Stimulated activated CD8-positive, alpha-beta memory T cell treated with anti-CD3 and anti-CD28 coated beads, Interleukin-12 subunit alpha, Interleukin-12 subunit beta, amount 100 ng/mL, for 1 hour (primary cell): ENCODE results near the gene CCR7.
"Not testable (repeated sequence)": the region's sequence is repeated elsewhere in the genome, so short reads cannot be mapped to it uniquely, and the experiment has no call there.

Experiments
- DNase-seq: peaks from one replicate; pipeline ENCODE4 v3.0.0-alpha.2; 2020; ENCODE audit warnings: low read depth

The CCR7 gene

GRCh38 chr17:40551091-40551878 is 14.0 kb downstream of the CCR7 start:
- no peak for DNase-seq

- no peak for DNase-seq
Observed at GRCh38 chr17:40550608-40551007, 14.7 kb downstream of the CCR7 start.

- no peak for DNase-seq
Observed at GRCh38 chr17:40548982-40549685, 16.1 kb downstream of the CCR7 start.

DNA sequence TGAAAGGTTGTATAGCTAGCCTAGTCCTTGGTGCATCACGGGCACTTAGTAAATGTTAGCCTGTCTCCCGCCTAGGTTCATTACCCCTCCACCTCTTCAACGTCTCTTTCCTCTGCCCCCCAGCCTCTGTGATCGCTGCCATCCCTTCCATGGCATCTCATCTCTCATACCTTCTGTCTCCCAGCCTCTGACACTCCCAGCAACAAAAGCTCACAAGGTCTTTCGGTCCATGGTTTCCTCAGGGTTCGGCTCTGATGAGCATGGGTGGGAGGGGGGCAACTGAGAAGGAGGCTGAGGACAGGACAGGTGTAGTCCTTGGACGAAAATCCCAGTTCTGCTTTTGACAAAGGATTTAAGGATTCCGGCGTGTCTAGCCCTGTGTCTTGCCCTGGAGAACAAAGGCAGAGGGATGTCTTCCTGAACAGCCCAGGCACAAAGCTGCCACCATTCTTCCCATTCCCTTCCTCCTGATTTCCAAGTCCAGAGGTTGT is 16.7 kb downstream of the CCR7 start:
- DNase-seq: no peak

- DNase-seq: no peak
Observed at GRCh38 chr17:40547785-40548478, 17.3 kb downstream of the CCR7 start.

DNA sequence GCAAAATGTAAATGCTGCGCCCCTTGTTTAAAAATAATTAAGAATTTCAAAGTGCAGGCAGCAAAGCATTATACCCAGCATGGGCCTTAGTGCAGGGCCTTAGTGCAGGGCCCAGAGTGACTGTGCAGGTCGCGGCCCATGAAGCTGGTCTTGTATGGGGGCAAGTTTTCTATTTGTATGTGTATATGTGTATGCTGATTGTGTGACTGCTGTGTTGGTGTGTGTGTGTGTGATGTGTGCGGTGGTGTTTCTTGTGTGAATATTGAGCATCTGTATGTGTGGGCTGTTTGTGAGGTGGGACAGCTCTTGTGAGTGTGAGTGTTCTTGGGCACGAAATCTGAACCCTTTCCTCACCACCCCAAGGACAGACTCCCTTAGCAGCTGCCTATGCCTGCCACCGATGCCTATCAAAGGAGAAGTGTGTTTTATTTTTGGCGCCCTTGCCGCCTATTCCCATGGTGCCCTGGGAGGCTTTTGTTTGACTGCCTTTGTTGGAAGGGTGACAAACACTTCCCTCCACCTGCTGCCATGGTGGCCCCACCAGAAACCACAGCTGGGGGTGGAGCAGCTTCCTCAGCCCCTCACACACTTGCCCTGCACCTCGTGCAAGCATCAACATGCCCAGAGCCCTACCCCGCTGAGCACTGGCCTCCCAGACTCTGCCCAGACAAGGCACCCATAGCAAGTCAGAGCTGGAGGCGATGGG is 18.0 kb downstream of the CCR7 start:
- DNase-seq: no peak

DNA sequence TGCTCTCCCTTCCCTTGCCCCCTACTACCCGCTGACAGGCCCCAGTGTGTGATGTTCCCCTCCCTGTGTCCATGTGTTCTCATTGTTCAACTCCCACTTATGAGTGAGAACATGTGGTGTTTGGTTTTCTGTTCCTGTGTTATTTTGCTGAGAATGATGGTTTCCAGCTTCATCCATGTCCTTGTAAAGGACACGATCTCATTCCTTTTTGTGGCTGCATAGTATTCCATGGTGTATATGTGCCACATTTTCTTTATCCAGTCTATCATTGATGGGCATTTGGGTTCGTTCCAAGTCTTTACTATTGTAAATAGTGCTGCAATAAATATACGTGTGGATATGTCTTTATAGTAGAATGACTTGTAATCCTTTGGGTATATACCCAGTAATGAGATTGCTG is 18.8 kb downstream of the CCR7 start:
- not testable (repeated sequence) for DNase-seq

- no peak for DNase-seq
Observed at GRCh38 chr17:40545660-40546059, 19.6 kb downstream of the CCR7 start.

- no peak for DNase-seq
Observed at GRCh38 chr17:40542558-40543411, 22.5 kb downstream of the CCR7 start.

DNA sequence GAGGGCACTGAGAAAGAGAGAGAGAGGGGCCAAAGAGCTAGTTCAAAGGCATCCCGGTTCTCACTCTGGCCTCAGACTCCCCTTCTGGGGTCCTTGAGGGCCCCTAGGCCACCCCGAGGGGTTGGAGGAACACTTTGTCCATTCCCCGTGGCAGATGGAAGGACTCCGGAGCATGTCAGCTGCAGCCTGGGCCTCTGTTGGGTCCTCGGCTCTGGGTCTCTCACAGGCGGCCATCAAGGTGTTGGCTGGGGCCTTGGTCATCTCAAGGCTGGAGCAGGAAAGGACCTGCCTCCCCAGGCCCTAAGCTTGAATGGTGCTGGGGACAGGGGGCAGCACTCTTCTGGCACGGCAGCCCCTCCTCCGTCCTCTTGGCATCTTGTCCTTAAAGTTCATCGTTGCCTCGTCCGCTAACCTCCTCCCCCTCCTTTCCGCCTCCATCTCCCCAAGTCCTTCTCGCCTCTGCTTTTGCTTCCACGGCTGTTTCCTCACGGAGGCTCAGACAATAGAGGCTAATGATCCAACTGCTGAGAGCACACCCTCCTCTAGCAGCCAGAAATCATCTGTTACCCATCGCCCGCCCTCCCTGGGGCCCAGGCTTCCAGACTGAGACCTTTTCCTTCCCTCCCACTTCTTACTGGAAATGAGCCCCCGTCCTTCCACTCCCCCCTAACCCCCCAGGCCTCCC is 23.3 kb downstream of the CCR7 start:
- DNase-seq: no peak

DNA sequence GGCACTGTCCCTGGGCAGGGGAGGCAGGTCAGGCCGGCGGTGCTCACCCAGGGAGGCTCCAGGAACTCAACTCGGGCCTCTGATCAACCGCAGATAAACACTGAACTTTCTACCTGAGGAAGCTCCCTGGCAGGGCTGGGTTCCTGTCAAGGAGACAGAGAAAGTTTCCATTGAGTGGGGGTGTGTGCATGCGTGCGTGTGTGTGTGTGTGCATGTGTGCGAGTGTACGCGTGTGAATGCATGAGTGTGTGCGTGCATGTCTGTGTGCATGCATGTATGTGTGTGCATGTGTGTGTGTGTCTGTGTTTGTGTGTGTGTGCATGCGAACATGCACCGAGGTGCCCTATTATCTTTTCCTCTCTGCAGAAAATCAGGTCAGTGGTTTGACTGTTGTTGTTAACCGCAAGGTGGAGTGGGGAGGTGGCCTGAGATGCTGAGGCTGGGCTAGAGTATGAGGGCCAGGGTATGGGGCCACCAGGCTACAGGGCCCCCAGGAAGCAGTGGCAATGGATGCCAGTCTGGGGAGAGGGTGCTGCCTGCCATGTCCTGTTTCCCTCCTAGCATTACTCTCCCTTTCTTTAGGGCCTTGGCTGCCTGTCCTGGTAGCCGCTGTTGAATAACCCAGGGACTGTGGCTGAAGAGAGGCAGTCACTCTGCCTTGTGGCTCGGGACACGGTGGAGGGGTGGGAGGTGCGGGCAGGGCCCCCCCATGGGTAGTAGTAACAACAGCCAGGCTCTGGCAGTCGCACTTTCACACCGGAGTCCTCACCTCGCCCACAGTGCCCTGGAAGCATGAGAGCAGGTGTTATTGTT is 24.0 kb downstream of the CCR7 start:
- no peak for DNase-seq

- DNase-seq: no peak
Observed at GRCh38 chr17:40540448-40540847, 24.8 kb downstream of the CCR7 start.

DNA sequence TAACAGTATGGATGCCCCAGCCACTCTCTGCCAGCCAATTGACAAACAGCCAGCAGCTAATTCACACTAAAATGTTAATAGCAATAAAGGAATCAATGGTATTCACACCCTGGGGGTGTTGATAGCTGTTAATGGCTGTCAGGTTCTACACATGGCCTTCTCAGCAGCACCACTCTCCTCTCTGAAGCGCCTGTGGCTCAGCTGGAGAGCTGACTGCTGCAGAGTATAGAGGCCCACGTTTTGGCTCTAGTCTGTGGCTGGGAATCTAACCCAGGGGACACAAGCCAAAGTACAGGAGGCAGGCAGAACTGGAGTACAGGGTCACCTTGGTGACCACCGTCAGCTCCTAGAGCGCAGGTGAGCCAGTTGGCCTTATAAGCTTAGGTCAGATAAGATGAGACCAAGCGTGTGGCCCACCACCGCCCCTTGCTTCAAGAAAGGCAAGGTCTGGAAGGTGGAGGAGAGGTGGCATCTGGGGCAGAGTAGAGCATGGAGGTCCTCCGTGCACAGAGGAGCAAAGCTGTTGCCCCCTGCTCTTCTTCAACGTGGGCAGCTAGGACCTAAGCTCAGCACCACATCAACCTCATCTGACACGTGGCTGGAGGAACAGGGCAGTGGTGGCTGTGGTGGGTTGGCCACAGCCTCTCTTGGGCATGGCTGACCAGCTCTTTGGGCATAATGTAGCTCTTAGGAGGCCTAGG is 25.4 kb downstream of the CCR7 start:
- no peak for DNase-seq

- no peak for DNase-seq
Observed at GRCh38 chr17:40538936-40539705, 26.2 kb downstream of the CCR7 start.

DNA sequence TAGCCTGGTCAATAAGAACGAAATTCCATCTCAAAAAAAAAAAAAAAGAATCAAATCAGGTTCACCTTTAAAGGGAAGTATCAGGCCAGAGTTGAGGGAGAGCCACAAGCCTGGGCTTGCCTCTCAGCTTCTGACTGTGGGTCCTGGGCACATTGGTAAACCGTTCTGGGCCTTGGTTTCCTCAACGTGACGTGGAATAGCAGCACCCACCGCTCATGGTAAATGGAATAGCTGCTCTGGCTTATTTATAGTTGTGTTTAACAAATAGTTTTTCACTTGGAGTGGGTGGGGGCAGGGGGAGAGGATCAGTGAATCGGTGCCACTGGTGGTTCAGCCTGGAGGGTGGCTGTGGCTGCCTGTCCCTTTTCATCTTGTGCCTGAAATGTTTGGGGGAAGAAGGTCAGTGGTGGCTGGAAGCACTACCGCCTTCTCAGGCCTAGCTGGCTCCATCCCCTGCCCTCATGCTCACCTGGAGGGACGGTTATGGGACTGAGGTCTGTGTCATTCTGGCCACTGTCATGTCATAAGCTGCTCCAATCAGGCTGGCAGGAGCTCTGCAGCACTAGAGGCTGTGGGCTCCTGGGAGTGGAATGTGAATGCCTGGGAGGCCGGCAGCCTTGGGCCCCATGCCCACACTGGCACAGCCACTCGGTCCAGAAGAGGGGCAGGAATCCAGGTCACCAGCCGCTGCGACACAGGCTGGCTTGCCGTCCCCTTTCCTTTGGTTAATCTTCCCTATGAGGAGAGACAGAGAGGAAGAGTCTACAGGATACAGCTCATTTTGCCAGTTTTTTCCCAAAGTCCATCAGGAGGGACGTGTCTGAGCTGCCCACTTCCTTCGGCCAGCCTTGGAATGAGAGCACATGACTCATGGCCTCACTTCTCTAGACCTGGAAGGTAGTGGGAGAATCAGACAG is 27.0 kb downstream of the CCR7 start:
- DNase-seq: no peak

DNA sequence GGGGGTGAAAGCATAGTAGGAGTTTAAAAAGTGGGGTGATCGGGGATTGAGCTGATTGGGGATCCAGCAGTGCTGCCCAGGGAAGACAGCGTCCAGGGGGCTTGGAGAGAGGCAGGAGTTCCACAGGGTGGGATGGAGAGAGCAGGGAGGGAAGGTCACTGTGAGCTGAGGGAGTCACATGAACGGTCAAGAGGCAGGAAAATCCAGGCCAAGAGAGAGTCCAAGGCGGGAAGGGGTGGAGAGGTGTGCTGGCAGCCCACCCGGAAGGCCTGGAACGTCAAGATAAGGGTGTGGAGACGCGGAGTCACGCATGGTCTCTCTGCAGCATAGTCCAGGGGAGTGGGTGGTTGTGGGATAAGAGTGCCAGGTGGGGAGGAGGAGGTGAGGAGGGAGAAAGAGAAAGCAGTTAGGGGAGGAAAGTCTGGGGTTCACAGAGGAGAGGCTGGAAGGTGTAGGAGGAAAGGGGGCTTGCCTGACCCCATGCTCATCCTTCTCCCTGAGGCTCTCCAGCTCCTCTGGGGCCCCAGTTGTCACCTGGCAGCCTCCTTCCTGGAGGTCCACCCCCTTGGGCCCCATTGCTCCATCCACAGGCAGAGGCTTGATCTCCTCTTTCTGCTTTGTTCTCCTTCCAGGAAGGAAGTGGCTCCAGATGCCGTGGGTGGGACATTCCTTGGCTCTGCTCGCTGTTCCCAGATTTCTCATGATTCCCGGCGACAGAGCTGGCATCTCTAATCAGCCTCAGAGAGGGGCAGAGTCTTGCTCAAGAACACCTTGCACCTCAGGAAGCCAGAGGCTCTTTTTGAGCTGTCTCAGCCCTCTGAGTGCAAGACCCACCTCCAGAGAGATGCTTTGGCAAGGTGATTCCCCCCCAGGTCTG is 28.7 kb downstream of the CCR7 start:
- no peak for DNase-seq
